ENCODE results near the gene GRAP2.

DNA sequence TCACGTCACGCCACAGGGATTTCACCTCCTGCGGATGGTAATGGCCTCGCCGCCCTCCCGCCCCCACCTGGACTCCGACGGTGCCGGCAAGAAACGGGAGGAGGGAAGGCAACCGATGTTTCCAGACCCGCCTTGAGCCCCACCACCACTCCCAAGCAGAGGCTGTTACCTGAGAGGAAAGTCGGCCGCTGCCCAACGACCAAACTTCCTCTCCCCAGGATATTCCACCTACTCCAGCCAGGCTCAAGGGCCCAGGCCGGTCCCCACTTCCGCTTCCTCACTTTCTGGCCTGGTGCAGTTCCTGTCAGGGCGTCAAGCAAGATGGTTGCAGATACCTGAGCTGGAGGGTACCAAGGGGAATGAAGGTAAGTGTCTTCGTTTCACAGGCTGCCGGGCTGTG lies 7.4 kb upstream of the GRAP2 start, which contains the start of gene ENTHD1:
- TF ChIP-seq POLR2AphosphoS5 (IDR thresholded peaks at IDR 0.05; ENCODE audit: low read depth, low read length) (no peak), REST (IDR thresholded peaks at IDR 0.05; ENCODE audit: insufficient read depth in 1 of 2, low read depth in 2 of 2, low read length in 2 of 2) (no peak), TAF1 (IDR thresholded peaks at IDR 0.05; ENCODE audit: borderline replicate concordance, insufficient read depth, low read length) (no peak), SIN3A (IDR thresholded peaks at IDR 0.05; ENCODE audit: borderline replicate concordance, insufficient read depth, low read length) (no peak), FOXP2 (optimal IDR thresholded peaks at IDR 0.05; ENCODE audit: borderline replicate concordance, extremely low read depth, extremely low read length, insufficient read depth) (no peak)
